Heart right ventricle (tissue), 16 donors: ENCODE measurements around the gene AHNAK. TPM values are rescaled to one million over a fixed set of nuclear protein-coding genes. Genes with fewer than 3 reads are reported as not detected.

Experiments
- ATAC-seq, 8 donors: fragments of 200-7000 bp; cut with Tn5 transposase; one replicate each; pipeline ENCODE4 v1.9.1; 2020; ENCODE audit warnings: mild to moderate bottlenecking in 8 of 8, moderate library complexity in 8 of 8, moderate number of reproducible peaks in 1 of 8
- DNase-seq, 2 donors: peaks; one replicate each; pipeline ENCODE4 v3.0.0-alpha.2; 2020
- H3K27ac ChIP-seq, 10 donors: fragments of 200-600 bp; sonication (generic) in 2 of 10; one replicate each; pipeline versions ENCODE4 v1.5.0 to v1.8.0; 2020 to 2022; ENCODE audit warnings: mild to moderate bottlenecking in 3 of 10
- H3K27me3 ChIP-seq, 7 donors: fragments of 200-600 bp; one replicate each; pipeline ENCODE4 v1.8.0; 2021 to 2022; ENCODE audit warnings: mild to moderate bottlenecking in 2 of 7
- H3K36me3 ChIP-seq, 9 donors: fragments of 200-600 bp; sonication (generic) in 1 of 9; one replicate each; pipeline versions ENCODE4 v1.5.0 to v1.8.0; 2020 to 2022; ENCODE audit warnings: mild to moderate bottlenecking in 2 of 9
- H3K4me1 ChIP-seq, 9 donors: fragments of 200-600 bp; sonication (generic) in 1 of 9; one replicate each; pipeline versions ENCODE4 v1.5.0 to v1.8.0; 2020 to 2022; ENCODE audit warnings: mild to moderate bottlenecking in 4 of 9
- H3K4me3 ChIP-seq, 10 donors: fragments of 200-600 bp; sonication (generic) in 2 of 10; one replicate each; pipeline versions ENCODE4 v1.5.0 to v1.8.0; 2020 to 2022; ENCODE audit warnings: mild to moderate bottlenecking in 7 of 10, moderate library complexity in 2 of 10
- H3K9me3 ChIP-seq, 11 donors: fragments of 200-600 bp in 10 of 11; sonication (generic) in 2 of 11; one replicate each; pipeline versions ENCODE4 v1.5.0 to v1.8.0; 2013 to 2022; ENCODE audit warnings: mild to moderate bottlenecking in 2 of 11, control low read depth in 1 of 11, moderate library complexity in 1 of 11
- CTCF ChIP-seq, 9 donors: fragments of 200-600 bp; sonication (generic) in 2 of 9; IDR thresholded peaks; one replicate each; pipeline versions ENCODE4 v1.5.0 to v1.8.0; 2021 to 2022; ENCODE audit warnings: antibody characterized with exemption in 9 of 9, mild to moderate bottlenecking in 5 of 9, moderate library complexity in 1 of 9
- WGBS, 2 donors: extraction: QIAGEN DNeasy Blood & Tissue Kit; methylation state at CpG; one replicate each; pipeline ENCODE4 v1.1.7; 2013; ENCODE audit warnings: inconsistent platforms in 1 of 2; 5-methylcytosine and 5-hydroxymethylcytosine counted together
- intact Hi-C, 10 donors: fragments of 100-400 bp; cut with DNase I; formaldehyde crosslinking; loops; one replicate each; pipeline versions ENCODE4 v1.11.1 to v1.14.2; 2022
- polyA plus RNA-seq, 2 donors: library from polyadenylated mRNA; stranded (reverse); fragments of 200-250 nt; gene quantifications; one replicate each; pipeline ENCODE4 v1.2.3, GENCODE V29; 2013
- total RNA-seq, 10 donors: library from RNA; stranded (reverse); fragmentation: NEBNext Ultra II Directional in 3 of 10; extraction: Animal tissue kit (Norgen Biotek cat#: 25700) in 3 of 10; gene quantifications; one replicate each; pipeline versions ENCODE4 v1.2.1 to v1.2.4, GENCODE V29; 2021 to 2023
- donor health status: Arrhythmogenic right ventricular cardiomyopathy.
- donor health status: ischemic (EF 13 %, LVEDD 7.1; RV severe dilation, severe dysfunction).
- donor health status: healthy with polysubstance abuse.
- donor health status: DM: no; HTN: yes; CAD: no.
- donor health status: DM: no; HTN: no; CAD: no.
- donor health status: ischemic (EF 25% LVEDD 6.9; RV normal size, moderate dysfunction).
- donor health status: ischemic (EF 25% LVEDD 5.7; RV mildly dilated, moderate dysfunction).
- donor health status: healthy.
- donor health status: DM: yes; HTN: yes; CAD: no.
- donor health status: Ischemic cardiomyopathy.
- donor health status: ischemic (EF 35%, LVEDD 5.7; RV mildly dilated, moderate dysfunction).
- donor health status: nonischemic (EF 11% LVEDD 7.7; RV severe dilation, severe dysfunction).
- donor health status: DM: yes; HTN: yes; CAD: no.
- donor health status: PGD.
- donor health status: ischemic (EF 29% LVEDD 5.4; RV normal size, mild dysfunction).
- donor health status: nonischemic (EF 23%, LVEDD 6.1; RV moderate dilation, normal function).

AHNAK gene
- total and polyA plus RNA-seq, 12 donors: 101 to 447 (median 366) TPM

- no peak for ATAC-seq
- H3K4me1 ChIP-seq: peaks cover 29 to 65% (median 49%) of the 10 kb centered on the region in 9 donors
- TF ChIP-seq CTCF (IDR thresholded peaks at IDR 0.05): no peak
- H3K9me3 ChIP-seq: no peaks in the 10 kb centered on the region
- intact Hi-C loops: loop anchor here in 9 of 10 donors (1.0 to 10.0 kb wide), 14 partner anchors 29 to 469 kb away; partner anchors contain the start of gene AHNAK (in 2 of the 9)
- no peak overlapping the region for H3K4me3 ChIP-seq
- no peak for DNase-seq
- H3K27me3 ChIP-seq: no peaks in the 10 kb centered on the region
- peak overlapping the region in 4 of 10 donors; percentile 8 to 84 (median 14) for H3K27ac ChIP-seq
- 90 to 94% methylated on average over 10 of the region's 10 CpGs for WGBS, 2 donors
- peaks cover 0 to 9% (median 0%) of the 10 kb centered on the region in 9 donors for H3K36me3 ChIP-seq
Observed at GRCh38 chr11:62395885-62396551, 150.6 kb downstream of the AHNAK start.

GRCh38 chr11:62394825-62395538, 151.6 kb downstream of the AHNAK start:
- H3K9me3 ChIP-seq: no peaks in the 10 kb centered on the region
- H3K27me3 ChIP-seq: no peaks in the 10 kb centered on the region
- peaks cover 21 to 54% (median 39%) of the 10 kb centered on the region in 9 donors for H3K4me1 ChIP-seq
- peaks cover 0 to 9% (median 0%) of the 10 kb centered on the region in 9 donors for H3K36me3 ChIP-seq
- WGBS, 2 donors: 5 to 7% methylated on average over 14 of the region's 14 CpGs
- DNase-seq: peak; percentile 81 to 82
- intact Hi-C loops: loop anchor here in 9 of 10 donors (1.0 to 10.0 kb wide), 15 partner anchors 30 to 470 kb away; partner anchors contain the start of gene AHNAK (in 2 of the 9)
- peak overlapping the region; percentile 38 to 84 (median 74) for H3K27ac ChIP-seq
- H3K4me3 ChIP-seq: peak overlapping the region in 9 of 10 donors; percentile 25 to 55 (median 48)
- ATAC-seq: peak; percentile 77 to 88 (median 84)
- peak; percentile 59 to 86 (median 74) for TF ChIP-seq CTCF (IDR thresholded peaks at IDR 0.05)

GRCh38 chr11:62393735-62394134, 152.9 kb downstream of the AHNAK start:
- WGBS, 2 donors: 70 to 80% methylated on average over 5 of the region's 5 CpGs
- Histone ChIP-seq H3K27me3 (no peaks in the 10 kb centered on the region), H3K4me3 (no peak overlapping the region), H3K9me3 (no peaks in the 10 kb centered on the region), H3K27ac (no peak overlapping the region), H3K4me1 (peaks cover 10 to 42% (median 27%) of the 10 kb centered on the region in 9 donors), H3K36me3 (peaks cover 0 to 9% (median 0%) of the 10 kb centered on the region in 9 donors)
- intact Hi-C loops: loop anchor here in 9 of 10 donors (2.0 to 10.0 kb wide), 9 partner anchors 31 to 471 kb away; partner anchors contain the start of gene AHNAK (in 2 of the 9)
- ATAC-seq (no peak), DNase-seq (no peak)
- TF ChIP-seq CTCF (IDR thresholded peaks at IDR 0.05): no peak

GRCh38 chr11:62393061-62393611, 153.5 kb downstream of the AHNAK start:
- no peak for DNase-seq
- Histone ChIP-seq H3K27me3 (no peaks in the 10 kb centered on the region), H3K27ac (no peak overlapping the region), H3K9me3 (no peaks in the 10 kb centered on the region), H3K4me3 (no peak overlapping the region), H3K36me3 (peaks cover 0 to 9% (median 0%) of the 10 kb centered on the region in 9 donors), H3K4me1 (peaks cover 9 to 36% (median 21%) of the 10 kb centered on the region in 9 donors)
- no peak for TF ChIP-seq CTCF (IDR thresholded peaks at IDR 0.05)
- 62 to 66% methylated on average over 12 of the region's 12 CpGs for WGBS, 2 donors
- intact Hi-C loops: loop anchor here in 9 of 10 donors (5.0 to 10.0 kb wide), 6 partner anchors 39 to 472 kb away; partner anchors contain the start of gene AHNAK (in 2 of the 9)
- no peak for ATAC-seq
